Brain microvascular endothelial cell (primary cell): Measurements from ENCODE around the gene PPP2R3C.

Source experiments
- DNase-seq: peaks from one replicate; pipeline ENCODE4 v3.0.0-alpha.2; 2020
- H3K27ac ChIP-seq: fragments of 250-450 bp; sonication (Bioruptor Pico); 2 replicates; pipeline ENCODE4 v1.5.1; 2020; ENCODE audit warnings: mild to moderate bottlenecking, moderate library complexity
- H3K27me3 ChIP-seq: fragments of 250-450 bp; sonication (Bioruptor Pico); replicated peaks from 2 replicates; pipeline ENCODE4 v1.5.1; 2020; ENCODE audit warnings: mild to moderate bottlenecking
- H3K36me3 ChIP-seq: fragments of 250-450 bp; sonication (Bioruptor Pico); replicated peaks from 2 replicates; pipeline ENCODE4 v1.5.1; 2020; ENCODE audit warnings: mild to moderate bottlenecking
- H3K4me3 ChIP-seq: 2 replicates; pipeline ENCODE4 v1.5.1; 2011; ENCODE audit warnings: low read depth, mild to moderate bottlenecking, control low read depth, low read length, moderate library complexity
- in situ Hi-C: cut with HindIII; loops from 2 replicates; pipeline ENCODE4 v1.10.0; 2017; ENCODE audit warnings: low sequenced_read_pairs, low pct_ligation_motif_present
- TF ChIP-seq, protein P1 (sequence below): IDR thresholded peaks from 2 replicates; pipeline ENCODE4 v1.5.1; 2011; ENCODE audit warnings: low read depth, mild to moderate bottlenecking, moderate library complexity, low read length, control low read depth, inconsistent platforms; ENCODE audit errors: missing control alignments

PPP2R3C gene

DNA sequence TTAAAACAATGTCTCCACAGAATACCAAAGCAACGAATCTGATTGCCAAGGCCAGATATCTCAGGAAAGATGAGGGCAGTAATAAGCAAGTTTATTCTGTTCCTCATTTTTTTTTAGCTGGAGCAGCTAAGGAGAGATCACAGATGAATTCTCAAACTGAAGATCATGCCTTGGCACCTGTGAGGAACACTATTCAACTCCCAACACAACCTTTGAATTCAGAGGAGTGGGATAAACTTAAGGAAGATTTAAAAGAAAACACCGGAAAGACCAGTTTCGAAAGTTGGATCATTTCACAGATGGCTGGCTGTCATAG is 1.6 kb upstream of the PPP2R3C start:
- Histone ChIP-seq H3K27me3 (no peaks in the 10 kb centered on the region), H3K4me3 (peak overlapping the region; percentile 95), H3K27ac (peak overlapping the region; percentile 99), H3K36me3 (peaks cover 6% of the 10 kb centered on the region)
- no peak for DNase-seq
- in situ Hi-C loops, result no loop called here
- TF ChIP-seq, protein P1, sequence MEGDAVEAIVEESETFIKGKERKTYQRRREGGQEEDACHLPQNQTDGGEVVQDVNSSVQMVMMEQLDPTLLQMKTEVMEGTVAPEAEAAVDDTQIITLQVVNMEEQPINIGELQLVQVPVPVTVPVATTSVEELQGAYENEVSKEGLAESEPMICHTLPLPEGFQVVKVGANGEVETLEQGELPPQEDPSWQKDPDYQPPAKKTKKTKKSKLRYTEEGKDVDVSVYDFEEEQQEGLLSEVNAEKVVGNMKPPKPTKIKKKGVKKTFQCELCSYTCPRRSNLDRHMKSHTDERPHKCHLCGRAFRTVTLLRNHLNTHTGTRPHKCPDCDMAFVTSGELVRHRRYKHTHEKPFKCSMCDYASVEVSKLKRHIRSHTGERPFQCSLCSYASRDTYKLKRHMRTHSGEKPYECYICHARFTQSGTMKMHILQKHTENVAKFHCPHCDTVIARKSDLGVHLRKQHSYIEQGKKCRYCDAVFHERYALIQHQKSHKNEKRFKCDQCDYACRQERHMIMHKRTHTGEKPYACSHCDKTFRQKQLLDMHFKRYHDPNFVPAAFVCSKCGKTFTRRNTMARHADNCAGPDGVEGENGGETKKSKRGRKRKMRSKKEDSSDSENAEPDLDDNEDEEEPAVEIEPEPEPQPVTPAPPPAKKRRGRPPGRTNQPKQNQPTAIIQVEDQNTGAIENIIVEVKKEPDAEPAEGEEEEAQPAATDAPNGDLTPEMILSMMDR, result no peak

DNA sequence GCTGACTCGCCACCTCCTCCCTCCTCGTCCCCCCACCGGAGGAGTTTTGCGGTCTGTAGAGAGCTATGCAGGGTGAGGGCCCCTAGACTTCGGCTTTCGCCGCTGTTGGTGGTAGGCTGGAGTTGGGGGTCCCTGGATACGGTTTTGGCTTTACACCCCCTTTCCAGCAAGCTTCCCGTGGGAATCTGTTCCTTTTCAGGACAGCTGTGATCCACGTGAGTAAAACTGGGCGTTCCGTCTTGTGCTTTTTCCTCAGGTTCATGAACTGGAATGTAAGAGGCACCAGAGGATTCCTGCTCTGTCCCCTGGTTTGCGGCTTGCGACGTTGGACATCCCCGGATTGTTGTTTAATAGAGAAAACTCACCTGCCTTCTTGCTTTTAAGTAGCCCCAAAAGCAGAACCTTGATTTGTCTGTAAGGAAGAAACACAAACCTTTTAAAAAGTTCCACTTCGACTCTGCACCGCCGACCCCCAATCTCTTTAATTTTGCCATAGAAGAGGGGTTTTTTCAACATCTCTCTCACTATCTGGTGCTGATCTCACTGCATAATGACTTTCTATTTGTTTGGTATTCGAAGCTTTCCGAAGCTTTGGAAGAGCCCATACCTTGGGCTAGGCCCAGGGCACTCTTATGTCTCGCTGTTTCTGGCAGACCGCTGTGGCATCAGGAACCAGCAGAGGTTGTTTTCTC is 1.1 kb upstream of the PPP2R3C start:
- DNase-seq, result peak; percentile 2
- Histone ChIP-seq H3K27ac (peak overlapping the region; percentile 99), H3K4me3 (peak overlapping the region; percentile 95), H3K36me3 (peaks cover 6% of the 10 kb centered on the region), H3K27me3 (no peaks in the 10 kb centered on the region)
- TF ChIP-seq, protein P1, result no peak
- in situ Hi-C loops, result no loop called here

DNA sequence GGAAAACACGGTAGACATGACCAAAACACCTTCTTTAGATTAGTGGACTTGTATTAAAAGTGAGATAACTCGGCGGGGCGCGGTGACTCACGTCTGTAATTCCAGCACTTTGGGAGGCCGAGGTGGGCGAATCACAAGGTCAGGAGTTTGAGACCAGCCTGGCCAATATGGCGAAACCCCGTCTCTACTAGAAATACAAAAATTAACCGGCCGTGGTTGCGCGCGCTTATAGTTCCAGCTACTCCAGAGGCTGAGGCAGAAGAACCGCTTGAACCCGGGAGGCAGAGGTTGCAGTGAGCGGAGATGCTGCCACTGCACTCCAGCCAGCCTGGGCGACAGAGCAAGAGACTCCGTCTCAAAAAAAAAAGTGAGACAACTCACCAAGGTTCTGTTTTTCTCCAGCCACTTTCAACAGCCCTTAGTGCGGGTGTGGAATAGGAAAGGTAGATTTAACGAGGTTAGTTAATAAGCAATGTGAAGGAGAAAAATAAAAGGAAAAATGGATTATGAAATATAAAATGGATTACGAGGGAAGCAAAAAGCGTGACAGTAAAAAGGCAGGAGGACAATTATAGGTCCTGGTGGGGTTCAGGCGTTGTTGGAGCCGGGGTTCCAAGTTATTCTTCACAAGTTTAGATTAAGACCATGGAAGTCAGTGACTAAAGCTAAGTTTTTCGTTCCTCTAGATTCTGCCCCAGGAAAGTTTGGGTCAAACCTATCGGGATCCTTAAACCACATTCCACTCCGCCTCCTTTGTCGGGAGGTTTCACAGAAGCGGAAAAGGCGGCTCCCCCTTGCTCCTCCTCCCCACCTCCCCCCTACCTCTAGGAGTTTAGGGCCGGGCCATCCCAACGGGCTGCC is 534 bp downstream of the PPP2R3C start:
- TF ChIP-seq, protein P1, result no peak
- H3K4me3 ChIP-seq, result peak overlapping the region; percentile 95
- H3K27ac ChIP-seq, result peak overlapping the region; percentile 99
- DNase-seq, result peak; percentile 82
- peaks cover 3% of the 10 kb centered on the region for H3K36me3 ChIP-seq
- in situ Hi-C loops, result no loop called here
- H3K27me3 ChIP-seq, result no peaks in the 10 kb centered on the region

DNA sequence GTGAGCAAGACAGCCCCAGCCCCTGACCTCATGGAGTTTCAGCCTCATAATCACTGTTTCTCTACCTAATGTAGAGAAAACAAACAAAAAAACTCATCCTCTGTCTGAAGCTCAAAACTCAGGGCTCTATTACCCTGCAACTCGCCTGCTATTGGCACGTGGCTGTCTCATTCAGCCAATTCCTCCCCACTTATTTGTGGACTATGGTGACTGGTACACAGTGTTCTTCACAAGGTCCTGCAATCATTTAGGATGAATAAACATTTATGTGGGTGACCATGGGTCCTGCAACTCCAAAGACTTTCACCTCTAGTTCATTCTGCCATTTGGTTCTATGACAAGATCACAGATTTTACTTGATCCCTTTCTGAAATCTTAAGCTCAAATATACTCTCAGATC is 4.7 kb downstream of the PPP2R3C start:
- Histone ChIP-seq H3K4me3 (no peak overlapping the region), H3K27me3 (no peaks in the 10 kb centered on the region), H3K27ac (no peak overlapping the region), H3K36me3 (peaks cover 20% of the 10 kb centered on the region)
- TF ChIP-seq, protein P1, result no peak
- in situ Hi-C loops, result no loop called here
- DNase-seq, result no peak

DNA sequence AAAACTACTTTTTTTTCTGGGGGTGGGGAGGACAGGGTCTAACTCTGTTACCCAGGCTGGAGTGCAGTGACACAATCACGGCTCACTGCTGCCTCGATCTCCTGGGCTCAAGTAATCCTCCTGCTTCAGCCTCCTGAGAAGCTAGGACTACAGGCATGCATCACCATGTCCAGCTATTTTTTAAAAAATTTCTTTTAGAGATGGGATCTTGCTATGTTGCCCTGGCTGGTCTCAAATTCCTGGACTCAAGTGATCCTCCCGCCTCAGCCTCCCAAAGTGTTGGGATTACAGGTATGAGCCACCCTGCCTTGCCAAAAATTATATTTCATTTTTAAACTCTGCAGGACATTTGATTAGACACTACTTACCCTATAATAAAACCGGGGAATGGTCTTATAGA is 5.5 kb downstream of the PPP2R3C start:
- peaks cover 29% of the 10 kb centered on the region for H3K36me3 ChIP-seq
- no peak overlapping the region for H3K4me3 ChIP-seq
- in situ Hi-C loops, result no loop called here
- TF ChIP-seq, protein P1, result no peak
- no peaks in the 10 kb centered on the region for H3K27me3 ChIP-seq
- no peak for DNase-seq
- no peak overlapping the region for H3K27ac ChIP-seq
